ENCODE data around the gene TRIM46. TPM values are rescaled to one million over a fixed set of nuclear protein-coding genes. Genes with fewer than 3 reads are reported as not detected.

TRIM46 gene
- total and polyA plus RNA-seq, 9 of the 15 experiments (the other 6 are each of a cell fraction or from before 2014, with no cell fraction given) = 0.05 to 0.60 (median 0.16) TPM; not detected in 3

DNA sequence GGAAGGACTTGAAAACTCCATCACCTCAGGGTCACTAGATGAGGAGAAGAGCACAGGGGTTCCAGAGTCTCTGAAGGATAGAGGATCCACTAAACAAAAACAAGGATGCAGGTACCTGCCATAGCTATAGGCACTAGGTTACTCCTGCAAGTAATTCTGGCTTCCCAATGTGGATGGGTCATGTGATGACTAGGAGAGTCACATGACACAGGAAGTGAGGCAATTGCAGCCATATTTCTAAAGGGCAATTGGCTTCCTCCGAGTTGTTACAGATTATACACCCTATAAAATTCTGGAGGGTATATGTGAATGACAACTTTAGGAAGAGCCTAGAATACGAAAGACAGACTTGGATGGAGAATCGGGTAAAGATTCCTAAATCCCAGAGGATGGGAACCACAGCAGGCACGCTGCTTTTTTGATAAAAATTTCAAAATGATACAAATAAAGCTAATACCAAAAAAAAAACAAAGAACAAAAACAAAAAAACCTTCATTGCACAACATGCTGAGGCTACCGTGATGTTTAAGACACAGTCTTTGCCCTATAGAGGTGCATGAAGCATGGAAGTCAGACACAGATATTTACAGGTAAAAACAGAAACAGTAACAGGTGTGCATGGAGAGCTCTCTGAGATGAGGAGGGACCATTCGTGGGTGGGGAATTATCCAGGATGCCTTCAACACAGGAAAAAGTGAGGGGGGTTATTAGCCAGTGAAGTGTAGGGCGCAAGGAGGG is 45.4 kb downstream of the TRIM46 start (continued):
- TF ChIP-seq POLR3A (IDR thresholded peaks at IDR 0.05; ENCODE audit: borderline replicate concordance, extremely low read depth, insufficient read depth, insufficient read length) (no peak), NFE2 (IDR thresholded peaks at IDR 0.05; ENCODE audit: low read depth) (no peak), SMARCE1 (IDR thresholded peaks at IDR 0.05) (no peak), DIDO1 (tag; IDR thresholded peaks at IDR 0.05; ENCODE audit: low read depth) (peak; percentile 83; the same call in 1 of the 2 replicates), ZNF311 (CRISPR knock-in tag; IDR thresholded peaks at IDR 0.05) (no peak), RBM14 (IDR thresholded peaks at IDR 0.05; ENCODE audit: borderline replicate concordance, insufficient read depth, low read depth, low read length) (no peak), TSC22D4 (tag; IDR thresholded peaks at IDR 0.05) (no peak), ZNF212 (CRISPR knock-in tag; IDR thresholded peaks at IDR 0.05) (no peak), POLR2AphosphoS5 (IDR thresholded peaks at IDR 0.05; ENCODE audit: control insufficient read depth, insufficient read depth, low read depth, low read length) (no peak), E2F3 (CRISPR knock-in tag; IDR thresholded peaks at IDR 0.05) (no peak), SIX5 (IDR thresholded peaks at IDR 0.05; ENCODE audit: borderline replicate concordance in 1 of 2, insufficient read depth in 1 of 2, low read depth in 1 of 2, low read length in 2 of 2) (peak; percentile 72 to 85; a peak in 3 of 4 replicates)
- TF ChIP-seq, protein P1, sequence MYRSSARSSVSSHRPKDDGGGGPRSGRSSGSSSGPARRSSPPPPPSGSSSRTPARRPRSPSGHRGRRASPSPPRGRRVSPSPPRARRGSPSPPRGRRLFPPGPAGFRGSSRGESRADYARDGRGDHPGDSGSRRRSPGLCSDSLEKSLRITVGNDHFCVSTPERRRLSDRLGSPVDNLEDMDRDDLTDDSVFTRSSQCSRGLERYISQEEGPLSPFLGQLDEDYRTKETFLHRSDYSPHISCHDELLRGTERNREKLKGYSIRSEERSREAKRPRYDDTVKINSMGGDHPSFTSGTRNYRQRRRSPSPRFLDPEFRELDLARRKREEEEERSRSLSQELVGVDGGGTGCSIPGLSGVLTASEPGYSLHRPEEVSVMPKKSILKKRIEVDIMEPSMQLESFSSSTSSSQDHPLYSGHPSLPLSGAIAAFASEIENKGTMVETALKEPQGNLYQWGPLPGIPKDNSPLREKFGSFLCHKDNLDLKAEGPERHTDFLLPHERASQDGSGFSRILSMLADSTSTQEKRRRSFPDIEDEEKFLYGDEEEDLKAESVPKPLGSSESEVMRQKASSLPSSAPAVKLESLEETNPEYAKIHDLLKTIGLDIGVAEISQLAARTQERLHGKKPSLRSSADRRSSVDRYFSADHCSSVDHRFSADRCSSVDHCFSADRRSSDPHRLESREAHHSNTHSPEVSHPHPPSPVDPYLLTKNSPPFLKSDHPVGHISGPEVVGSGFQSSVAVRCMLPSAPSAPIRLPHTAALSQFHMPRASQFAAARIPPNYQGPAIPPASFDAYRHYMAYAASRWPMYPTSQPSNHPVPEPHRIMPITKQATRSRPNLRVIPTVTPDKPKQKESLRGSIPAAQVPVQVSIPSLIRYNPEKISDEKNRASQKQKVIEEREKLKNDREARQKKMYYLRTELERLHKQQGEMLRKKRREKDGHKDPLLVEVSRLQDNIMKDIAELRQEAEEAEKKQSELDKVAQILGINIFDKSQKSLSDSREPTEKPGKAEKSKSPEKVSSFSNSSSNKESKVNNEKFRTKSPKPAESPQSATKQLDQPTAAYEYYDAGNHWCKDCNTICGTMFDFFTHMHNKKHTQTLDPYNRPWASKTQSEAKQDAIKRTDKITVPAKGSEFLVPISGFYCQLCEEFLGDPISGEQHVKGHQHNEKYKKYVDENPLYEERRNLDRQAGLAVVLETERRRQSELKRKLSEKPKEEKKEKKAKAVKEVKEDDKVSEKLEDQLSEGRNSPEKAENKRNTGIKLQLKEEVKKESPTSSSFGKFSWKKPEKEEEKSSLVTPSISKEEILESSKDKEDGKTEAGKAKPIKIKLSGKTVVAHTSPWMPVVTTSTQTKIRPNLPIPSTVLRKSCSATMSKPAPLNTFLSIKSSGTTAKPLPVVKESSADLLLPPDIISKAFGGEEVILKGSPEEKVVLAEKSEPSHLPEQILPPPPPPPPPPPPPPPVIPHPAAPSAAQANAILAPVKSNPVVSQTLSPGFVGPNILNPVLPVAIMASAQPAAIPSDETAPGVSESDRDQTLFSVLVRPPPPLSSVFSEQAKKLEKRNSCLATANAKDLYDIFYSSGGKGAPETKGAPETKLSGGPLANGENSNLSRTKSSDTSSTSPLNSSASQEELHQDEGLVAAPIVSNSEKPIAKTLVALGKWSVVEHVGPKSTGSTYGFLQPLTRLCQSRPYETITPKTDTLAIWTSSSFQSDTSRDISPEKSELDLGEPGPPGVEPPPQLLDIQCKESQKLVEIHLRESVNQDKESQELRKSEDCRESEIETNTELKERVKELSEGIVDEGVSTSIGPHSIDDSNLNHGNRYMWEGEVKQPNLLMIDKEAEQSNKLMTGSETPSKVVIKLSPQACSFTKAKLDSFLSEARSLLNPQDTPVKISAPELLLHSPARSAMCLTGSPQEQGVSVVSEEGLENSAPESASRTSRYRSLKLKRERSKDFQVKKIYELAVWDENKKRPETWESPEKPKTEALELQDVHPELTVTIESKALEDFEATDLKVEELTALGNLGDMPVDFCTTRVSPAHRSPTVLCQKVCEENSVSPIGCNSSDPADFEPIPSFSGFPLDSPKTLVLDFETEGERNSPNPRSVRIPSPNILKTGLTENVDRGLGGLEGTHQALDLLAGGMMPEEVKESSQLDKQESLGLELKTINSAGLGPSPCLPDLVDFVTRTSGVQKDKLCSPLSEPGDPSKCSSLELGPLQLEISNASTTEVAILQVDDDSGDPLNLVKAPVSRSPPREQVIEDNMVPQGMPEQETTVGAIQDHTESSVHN (IDR thresholded peaks at IDR 0.05; ENCODE audit: borderline replicate concordance in 1 of 2, low read depth in 1 of 2) = no peak
- TF ChIP-seq, protein P2, sequence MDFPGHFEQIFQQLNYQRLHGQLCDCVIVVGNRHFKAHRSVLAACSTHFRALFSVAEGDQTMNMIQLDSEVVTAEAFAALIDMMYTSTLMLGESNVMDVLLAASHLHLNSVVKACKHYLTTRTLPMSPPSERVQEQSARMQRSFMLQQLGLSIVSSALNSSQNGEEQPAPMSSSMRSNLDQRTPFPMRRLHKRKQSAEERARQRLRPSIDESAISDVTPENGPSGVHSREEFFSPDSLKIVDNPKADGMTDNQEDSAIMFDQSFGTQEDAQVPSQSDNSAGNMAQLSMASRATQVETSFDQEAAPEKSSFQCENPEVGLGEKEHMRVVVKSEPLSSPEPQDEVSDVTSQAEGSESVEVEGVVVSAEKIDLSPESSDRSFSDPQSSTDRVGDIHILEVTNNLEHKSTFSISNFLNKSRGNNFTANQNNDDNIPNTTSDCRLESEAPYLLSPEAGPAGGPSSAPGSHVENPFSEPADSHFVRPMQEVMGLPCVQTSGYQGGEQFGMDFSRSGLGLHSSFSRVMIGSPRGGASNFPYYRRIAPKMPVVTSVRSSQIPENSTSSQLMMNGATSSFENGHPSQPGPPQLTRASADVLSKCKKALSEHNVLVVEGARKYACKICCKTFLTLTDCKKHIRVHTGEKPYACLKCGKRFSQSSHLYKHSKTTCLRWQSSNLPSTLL (IDR thresholded peaks at IDR 0.05) = no peak
- TF ChIP-seq, protein P3, sequence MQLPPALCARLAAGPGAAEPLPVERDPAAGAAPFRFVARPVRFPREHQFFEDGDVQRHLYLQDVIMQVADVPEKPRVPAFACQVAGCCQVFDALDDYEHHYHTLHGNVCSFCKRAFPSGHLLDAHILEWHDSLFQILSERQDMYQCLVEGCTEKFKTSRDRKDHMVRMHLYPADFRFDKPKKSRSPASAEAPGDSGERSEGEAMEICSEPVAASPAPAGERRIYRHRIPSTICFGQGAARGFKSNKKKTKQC (CRISPR knock-in tag; IDR thresholded peaks at IDR 0.05) = no peak
